HG02588 (cell line): ENCODE measurements around the gene FOXM1.

Source experiments
- ATAC-seq: cut with Tn5 transposase; IDR thresholded peaks from one replicate; pipeline ENCODE4 v1.9.1; 2021; ENCODE audit warnings: mild to moderate bottlenecking, moderate library complexity; ENCODE audit not compliant: unreplicated experiment

FOXM1 gene

DNA sequence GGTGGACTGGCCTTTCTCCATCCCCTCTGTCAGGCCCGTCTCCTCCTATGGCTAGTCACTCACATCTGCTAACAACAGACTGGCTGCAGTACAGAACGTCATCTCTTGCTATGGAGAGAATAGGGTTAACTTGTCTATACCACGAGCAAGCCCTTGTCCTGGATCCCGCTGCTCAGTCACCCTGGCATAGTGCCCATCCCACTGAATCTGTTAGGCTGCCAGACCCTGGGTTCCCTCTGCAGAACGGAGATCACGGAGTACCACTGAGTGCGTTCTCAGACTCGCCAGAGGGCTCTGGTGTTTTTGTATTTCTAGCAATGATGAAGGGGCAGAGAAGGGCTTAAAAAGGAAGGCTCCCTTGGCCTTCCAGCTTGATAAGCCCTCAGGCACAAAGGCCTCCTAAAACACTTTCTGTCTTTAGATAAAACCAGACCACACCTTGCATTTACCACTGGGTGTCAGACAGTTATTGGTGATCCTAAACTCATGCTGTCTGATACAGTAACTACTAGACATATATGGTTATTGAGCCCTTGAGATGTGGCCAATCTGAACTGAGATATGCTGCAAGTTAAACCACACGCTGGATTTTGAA, 35.8 kb downstream of the FOXM1 start:
- no peak for ATAC-seq

DNA sequence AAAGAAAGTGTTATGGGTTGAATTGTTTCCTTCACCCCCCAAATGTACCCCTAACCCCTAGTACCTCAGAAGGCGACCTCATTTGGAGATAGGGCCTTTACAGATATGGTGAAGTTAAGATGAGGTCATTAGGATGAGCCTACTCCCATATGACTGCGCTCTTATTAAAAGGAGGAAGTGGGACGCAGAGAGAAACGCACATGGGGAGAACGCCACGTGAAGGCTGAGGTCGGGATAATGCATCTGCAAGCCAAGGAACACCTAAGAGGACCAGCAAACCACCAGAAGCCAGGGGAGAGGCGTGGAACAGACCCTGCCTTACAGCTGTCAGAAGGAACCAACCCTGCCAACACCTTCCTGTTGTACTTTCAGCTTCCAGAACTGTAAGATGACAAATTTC, 40.4 kb downstream of the FOXM1 start:
- no peak for ATAC-seq

DNA sequence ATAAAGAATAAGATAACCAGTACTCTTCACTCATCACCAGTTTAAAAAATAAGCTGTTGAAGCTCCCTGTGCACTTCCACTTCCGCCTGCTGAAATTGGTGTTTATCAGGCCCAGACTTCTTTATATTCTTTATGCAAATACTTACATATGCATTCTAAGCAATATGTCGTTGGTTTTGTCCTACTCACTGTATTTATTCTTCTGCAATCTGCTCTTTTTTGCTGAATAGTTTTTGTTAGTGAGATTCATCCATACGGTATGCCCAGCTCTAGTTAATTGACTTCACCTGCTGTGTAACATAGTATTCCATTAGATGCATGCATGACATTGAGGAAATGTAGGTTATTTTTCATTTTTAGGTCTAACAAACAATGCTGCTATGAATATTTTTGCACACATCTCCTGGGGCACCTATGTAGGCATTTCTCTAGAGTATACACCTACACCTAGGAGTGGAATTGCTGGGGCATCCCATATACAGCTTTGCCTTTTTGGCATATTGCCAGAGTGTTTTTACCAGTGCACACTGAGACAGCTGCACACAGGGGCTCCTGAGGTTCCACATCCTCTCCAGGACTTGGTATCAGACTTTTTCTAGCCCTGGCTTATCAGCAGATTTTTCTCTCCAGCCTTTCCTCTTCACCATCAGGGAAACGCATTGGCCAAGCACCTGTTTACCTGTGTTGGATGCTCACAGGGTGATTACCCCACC, 41.1 kb downstream of the FOXM1 start:
- no peak for ATAC-seq

DNA sequence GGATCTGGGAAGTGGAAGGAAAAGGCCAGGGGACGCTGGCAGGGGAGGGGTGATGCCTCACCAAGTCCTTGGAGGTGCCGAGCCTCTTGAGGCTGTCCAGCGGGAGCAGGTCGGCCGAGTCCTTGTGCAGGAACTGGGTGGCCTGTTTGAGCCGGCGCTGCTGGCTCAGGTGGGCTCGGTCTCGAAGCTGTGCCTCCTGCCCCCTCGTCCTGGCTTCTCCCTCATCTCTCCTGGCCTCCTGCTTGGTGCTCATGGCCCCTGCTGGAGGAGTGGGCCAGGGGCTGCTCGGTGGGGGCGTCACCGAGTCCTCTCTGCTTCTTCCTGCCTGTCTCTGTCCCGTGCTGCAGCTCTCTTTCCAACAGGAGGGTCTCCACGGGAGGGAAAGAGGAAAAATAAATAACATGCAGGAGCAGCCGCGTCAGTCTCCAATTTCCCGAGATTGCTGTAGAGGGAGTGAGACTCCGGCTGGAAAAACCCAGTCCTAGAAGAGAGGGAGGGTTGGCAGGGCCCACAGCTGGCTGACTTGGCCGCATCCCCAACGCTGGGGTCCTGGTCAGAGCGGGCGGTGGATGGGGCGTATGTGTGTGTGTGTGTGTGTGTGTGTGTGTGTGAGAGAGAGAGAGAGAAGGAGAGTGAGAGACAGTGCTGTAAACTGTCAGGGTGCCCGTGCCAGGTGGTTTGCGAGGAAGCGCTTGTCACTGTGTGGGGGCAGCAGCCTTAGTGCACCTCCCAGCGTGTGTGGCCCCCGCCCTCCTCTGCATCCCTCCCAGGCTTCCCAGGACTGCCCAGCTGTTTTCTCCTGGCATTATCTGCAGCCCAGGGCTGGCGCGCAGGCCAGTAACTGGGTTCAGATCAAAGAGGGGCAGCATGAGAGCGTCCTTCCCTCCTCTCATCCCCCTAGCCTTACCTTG, 42.1 kb downstream of the FOXM1 start, which contains the start of gene NRIP2:
Gene NRIP2, minus strand, starts transcription at position 455 of the 911 bp plus-strand sequence. Its CDS starts 52 bp downstream, at position 403.
- no peak for ATAC-seq

DNA sequence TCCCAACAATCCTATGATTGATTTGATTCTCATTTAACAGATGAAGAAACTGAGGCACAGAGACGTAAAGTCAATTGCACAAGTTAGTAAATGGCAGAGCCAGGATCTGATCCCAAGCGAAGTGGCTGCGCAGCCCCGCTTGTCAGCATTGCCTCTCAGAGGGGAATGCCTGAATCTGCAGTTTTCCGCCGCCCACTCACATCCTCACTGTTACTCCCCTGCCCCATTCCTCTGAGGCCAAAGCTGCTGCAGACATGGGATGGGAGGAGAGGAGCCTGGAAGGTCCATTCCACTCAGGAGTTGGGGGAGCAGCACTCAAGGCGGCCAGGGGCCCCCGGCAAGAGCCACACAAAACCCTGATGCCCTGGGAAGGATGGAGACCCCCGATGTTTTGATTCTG, 43.2 kb downstream of the FOXM1 start:
- ATAC-seq: no peak

DNA sequence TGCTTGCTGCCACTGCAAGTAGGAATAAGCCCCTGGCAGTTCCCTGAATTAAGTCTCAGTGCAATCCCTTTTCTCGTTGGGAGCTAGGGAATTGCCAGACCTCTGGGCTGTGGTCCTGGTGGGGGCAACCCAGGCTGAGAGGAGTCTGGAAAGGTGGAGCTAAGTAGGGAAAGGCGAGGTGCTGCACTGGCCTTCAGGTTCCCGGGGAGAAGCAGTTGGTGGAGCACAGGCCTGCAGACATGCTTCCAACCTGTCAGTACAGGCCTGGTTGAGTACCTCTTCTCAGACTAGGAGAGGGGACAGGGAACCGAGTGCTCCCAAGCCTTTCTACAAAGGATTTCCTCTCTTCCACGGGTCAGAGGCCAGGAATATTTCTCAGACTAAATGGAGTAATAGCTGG, 43.6 kb downstream of the FOXM1 start:
- no peak for ATAC-seq

DNA sequence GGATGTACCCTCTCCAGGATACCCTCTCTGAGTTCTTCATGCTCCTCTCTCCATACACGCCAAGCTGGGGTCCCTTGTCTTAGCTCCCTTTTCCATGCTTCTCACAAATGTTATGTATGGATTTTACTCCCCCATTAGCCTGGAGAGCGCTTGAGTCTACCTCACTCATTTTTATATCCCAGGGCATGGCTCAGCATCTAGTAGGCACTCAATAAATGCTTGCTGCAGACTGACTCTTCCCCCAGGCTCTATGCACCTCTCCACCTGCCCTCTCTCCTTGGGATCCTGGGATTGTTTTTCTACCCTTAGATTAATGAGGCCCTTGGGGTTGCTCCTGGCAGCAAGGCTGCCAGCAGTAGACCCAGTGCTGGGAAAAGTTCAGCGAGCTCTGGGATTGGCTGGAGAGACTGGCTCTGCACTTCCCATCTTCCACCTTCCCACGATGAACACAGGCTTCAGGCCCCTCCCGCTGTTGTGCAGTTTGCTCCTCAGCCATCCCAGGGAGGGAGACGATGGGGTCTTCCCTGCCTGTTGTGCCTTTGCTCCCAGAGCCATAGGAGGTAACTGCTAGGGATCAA, 44.3 kb downstream of the FOXM1 start:
- ATAC-seq: no peak

DNA sequence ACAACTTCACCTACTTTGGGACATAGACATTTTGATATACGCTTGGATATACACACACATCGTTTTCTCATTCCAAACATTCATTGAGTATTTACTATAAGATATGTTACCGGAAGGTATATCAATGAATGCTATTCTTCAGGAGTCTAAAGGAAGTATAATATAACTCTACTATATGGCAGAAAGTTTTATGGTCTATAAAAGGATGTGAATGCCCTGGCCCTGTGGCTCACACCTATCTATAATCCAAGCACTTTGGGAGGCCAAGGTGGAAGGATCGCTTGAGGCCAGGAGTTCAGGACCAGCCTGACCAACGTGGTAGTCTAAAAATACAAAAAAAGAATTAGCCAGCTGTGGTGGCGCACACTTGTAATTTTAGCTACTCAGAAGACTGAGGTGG, 47.7 kb downstream of the FOXM1 start:
- no peak for ATAC-seq

DNA sequence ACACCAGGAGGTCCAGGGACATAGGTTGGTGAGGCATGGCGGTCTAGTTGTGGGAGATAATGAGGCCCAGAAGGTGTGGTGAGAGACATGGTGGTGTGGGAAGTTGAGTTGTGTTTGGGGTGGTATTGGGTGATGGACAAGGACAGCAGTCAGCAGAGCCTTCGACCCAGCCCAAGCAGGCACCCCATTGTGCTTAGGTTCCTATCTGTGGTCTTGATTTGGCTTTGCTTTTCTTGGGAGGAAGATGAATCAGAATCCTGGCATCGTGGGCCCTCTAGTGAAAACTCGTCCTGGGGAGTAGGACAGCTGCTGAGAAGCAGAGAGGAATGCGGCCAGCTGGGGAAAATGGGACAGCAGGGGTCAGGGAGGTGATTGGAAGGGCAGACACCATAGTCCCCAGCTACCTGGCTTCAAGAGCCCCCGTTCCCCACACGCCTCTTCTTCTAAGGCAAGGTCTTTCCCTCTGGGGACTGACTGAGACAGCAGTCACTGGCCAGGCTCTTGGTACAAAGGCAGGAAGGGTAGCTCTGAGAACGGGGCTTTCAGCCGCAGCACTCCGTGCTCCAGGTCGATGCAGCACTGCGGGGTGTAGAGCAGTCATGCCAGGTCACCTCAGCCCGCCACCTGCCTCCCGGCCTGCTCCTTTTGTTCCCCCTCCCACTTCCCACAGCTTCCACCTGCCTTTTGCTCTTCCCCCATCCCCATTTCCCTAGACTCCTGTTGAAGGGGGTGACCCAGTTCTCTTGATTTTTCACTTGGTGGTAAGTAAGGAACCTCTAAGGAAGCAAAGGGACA, 50.1 kb downstream of the FOXM1 start:
- no peak for ATAC-seq

DNA sequence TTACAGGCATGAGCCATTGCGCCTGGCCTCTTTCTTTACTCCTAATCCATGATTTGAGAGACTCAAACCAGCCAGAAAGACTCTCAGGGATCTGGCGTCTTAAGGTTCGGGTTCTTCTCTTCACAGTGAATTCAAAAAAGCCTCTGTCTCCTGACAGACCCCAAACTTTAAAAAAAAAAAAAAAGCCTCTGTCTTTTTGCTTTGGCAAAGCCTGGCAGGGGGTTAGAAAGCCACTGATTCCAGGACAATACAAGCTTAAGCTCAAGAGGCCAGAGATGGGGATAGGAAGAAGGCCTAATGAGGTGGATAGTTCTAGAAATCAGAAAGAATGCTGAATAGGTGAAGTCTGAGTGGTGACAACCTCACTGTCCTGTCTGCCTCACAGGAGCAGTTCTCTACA, 50.9 kb downstream of the FOXM1 start:
- no peak for ATAC-seq

DNA sequence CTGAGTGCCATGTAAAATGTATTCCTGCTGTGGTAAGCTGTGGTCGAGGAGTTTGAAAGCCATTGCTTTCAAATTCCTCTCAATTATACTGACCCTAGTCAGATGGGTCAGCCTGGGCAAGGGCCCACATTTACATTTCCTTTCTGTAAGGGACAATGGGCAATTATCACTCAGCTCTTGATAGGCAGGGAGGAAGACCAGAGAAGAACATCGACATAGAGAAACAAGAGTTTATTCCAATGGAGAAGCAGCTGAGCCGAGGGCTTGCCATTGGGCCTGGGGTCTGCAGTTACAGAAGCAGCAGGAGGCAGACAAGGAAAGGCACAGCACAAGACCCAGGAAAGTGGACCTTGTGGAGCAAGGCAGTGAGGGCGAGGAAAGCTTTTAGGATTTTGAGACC, 51.8 kb downstream of the FOXM1 start:
- no peak for ATAC-seq

DNA sequence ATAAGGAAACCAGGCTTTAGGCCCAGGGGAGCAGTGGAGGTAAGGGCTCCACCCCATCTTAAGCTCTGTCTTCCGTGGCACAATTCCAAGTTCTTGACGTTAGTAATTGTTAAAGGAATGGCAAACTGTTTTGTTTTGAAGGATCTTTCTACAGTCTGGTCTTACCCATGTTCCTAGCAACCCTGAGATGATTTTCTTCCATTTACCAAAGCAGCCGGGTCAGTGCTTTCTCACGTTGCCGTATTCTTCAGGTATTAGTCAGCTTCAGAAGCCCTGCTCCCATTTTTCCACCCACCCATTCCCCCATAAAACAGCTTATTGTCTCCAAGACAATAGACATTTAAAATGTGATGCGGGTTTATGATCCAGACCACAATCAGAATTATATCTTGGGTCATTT, 52.4 kb downstream of the FOXM1 start:
- ATAC-seq: no peak

DNA sequence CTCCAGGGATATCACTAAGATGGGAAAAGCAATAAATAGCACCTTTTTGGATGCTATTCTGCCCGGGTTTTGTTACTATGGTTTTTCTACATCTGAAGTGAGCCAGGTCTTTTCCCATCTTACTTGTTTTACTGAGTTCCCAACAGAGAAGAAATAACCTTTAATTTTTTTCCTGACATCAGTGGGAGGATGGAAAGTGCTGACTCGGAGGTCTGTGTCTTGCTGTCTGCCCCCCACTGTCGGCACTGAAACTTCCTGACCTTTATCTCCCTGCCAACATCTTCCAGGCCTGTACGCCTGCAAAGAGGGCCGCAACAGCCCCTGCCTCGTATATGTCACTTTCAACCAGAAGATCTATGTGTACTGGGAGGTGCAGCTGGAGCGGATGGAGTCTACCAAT, 53.5 kb downstream of the FOXM1 start:
- ATAC-seq: no peak

DNA sequence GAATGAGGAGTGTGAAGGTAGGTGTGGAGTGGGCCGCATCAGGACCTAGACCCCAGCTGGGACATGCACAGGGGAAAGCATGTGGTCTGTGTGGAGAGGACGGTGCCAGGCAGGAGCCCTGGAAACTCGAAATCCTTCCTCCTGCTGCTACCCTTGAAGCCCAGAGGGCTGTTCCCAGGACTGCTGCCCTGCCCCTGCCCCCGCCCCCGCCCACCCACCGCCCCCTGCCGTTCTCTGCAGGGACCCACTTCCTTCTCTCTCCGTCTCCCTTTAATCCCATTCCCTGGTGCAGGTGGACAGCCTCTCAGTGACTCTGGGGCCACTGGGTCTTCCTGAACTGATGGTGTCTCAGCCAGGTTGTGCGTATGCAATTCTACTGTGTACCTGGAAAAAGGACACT, 56.5 kb downstream of the FOXM1 start:
- ATAC-seq: no peak

DNA sequence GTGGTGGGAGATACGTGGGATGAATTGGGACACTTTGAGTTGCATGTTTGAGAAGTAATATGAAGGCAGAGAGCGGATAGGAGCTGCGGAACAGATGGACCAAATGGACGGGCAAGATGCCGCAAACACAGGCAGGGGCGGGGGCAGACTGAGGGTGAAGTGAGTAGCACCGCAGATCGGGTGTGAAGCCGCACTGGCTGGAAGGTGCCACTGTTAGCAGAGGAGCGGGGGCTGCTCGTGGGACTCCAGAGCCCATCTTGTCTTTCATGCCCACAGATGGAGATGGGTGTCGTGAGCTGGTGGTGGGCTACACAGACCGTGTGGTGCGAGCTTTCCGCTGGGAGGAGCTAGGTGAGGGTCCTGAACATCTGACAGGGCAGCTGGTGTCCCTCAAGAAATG, 57.2 kb downstream of the FOXM1 start:
- no peak for ATAC-seq

DNA sequence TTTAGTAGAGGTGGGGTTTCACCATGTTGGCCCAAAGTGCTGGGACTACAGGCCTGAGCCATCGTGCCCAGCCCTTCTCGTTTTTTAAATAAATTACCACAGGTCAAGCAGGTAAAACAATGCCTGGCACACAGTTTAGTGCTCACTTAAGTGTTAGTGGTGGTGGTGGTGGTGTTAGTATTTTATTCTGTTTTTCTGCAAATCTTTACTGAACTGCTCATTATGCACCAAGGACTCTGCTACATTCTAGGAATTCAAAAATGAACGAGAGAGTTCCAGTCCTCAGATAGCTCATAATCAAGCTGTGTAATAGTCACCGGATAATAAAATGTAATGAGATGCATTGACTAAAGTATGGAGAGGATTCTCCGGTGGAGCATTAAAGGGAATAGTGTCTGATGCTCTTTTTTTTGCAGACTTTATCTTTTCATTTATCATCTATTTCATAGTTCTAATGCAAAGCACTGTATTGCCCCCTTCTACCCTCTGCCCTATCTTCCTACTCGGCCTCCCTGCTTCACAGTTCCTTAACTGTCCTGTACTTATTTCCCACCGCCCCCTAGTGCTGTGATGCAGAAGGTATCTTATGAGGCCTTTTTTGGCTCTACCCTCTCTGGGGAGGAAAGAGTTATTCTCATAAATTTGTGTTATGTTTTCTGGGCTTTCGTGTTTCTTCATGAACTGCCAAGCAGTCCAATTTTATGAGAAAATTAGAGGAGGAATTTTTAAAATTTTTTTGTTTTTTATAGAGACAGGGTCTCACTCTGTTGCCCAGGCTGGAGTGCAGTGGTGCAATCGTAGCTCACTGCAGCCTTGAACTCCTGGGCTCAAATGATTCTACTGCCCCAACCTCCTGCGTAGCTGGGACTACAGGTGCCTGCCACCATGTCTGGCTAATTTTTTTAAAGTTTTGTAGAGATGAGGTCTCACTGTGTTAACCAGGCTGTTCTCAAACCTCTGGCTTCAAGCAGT, 63.5 kb downstream of the FOXM1 start:
- peak; percentile 31 for ATAC-seq

DNA sequence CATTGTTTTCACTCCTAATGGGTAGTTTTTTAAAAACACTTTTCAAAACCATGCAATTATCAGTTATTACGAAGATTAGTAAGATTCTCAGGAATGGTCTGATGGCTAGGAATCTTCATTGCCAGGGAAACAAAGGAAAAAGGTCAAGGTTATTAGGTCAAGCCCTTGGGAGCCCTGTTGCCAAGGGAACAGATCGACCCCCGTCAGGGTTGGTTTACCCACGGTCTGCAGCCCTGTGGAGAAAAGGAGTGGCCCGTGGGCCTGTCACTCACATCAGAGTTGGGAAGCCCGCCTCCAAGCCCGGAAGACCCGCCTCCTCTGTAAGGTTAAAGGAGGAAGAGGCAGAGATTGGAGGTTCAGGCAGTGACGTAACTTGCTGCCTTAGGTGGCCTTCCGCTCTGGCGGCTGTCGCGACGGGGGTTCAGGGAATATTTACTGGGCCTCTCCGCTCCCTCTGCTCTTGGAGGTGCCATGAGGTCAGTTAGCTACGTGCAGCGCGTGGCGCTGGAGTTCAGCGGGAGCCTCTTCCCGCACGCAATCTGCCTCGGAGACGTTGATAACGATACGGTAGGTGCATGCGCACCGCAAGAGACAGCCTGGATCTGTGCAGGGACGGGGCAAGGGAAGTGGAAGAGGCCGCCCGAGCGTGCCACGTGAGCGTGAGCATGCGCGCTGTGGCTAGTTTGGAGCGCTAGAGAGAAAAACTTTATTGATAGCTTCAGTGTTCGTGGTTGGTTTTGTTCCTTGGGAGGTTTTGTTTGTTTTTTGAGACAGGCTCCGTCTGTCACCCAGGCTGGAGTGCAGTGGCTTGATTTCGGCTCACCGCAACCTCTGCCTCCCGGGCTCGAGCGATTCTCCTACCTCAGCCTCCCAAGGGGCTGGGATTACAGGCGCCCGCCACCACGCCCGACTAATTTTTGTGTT, 64.4 kb downstream of the FOXM1 start, which contains the start of gene ITFG2:
Gene ITFG2, plus strand, starts transcription at position 379 of the 924 bp plus-strand sequence. Its CDS starts 93 bp downstream, at position 472.
- peak; percentile 96 for ATAC-seq

DNA sequence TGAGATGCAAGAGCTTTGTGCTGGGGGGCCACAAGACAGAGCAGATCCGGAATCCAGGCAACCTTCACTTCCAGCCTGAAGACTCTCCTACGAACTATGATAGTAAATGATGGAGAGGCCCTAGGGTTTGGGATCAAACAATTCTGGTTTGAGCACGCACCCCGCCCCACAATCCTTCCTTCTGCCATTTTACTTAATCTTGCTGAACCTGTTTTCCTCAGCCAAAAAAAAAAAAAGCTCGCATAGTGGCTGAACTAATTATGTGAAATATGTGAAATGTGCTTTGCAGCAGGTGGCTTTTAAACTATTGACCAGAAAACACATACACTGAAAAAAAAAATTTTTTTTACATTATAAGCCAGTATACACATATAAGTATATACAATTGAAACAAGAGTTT, 65.2 kb downstream of the FOXM1 start:
- no peak for ATAC-seq
